AG09309 (cell line): ENCODE measurements around the gene TOLLIP.
"Not testable (repeated sequence)": the region's sequence is repeated elsewhere in the genome, so short reads cannot be mapped to it uniquely, and the experiment has no call there.

Experiments
- DNase-seq: peaks from one replicate; pipeline ENCODE4 v3.0.0-alpha.2; 2010; ENCODE audit warnings: low read depth
- H3K4me3 ChIP-seq: 2 replicates; pipeline ENCODE4 v1.5.1; 2011; ENCODE audit warnings: mild to moderate bottlenecking, low read depth, low read length, moderate library complexity; ENCODE audit not compliant: control insufficient read depth
- TF ChIP-seq, protein P1 (sequence below): IDR thresholded peaks from 2 replicates; pipeline ENCODE4 v1.5.1; 2011; ENCODE audit warnings: mild to moderate bottlenecking, low read depth, low read length, inconsistent platforms; ENCODE audit not compliant: insufficient read depth, control insufficient read depth; ENCODE audit errors: missing control alignments

The TOLLIP gene

GRCh38 chr11:1309498-1310317 is at the start of gene TOLLIP:
Gene TOLLIP (minus strand): TSS chr11:1309632. CDS start chr11:1309498, 134 bp downstream.
- TF ChIP-seq, protein P1, sequence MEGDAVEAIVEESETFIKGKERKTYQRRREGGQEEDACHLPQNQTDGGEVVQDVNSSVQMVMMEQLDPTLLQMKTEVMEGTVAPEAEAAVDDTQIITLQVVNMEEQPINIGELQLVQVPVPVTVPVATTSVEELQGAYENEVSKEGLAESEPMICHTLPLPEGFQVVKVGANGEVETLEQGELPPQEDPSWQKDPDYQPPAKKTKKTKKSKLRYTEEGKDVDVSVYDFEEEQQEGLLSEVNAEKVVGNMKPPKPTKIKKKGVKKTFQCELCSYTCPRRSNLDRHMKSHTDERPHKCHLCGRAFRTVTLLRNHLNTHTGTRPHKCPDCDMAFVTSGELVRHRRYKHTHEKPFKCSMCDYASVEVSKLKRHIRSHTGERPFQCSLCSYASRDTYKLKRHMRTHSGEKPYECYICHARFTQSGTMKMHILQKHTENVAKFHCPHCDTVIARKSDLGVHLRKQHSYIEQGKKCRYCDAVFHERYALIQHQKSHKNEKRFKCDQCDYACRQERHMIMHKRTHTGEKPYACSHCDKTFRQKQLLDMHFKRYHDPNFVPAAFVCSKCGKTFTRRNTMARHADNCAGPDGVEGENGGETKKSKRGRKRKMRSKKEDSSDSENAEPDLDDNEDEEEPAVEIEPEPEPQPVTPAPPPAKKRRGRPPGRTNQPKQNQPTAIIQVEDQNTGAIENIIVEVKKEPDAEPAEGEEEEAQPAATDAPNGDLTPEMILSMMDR, result no peak
- peak within 1 kb of the TSS; percentile 72 for H3K4me3 ChIP-seq
- DNase-seq, result peak; percentile 42

- DNase-seq, H3K4me3 ChIP-seq: not testable (repeated sequence)
Measured at GRCh38 chr11:1358931-1359330, 49.5 kb upstream of the TOLLIP start.

- no peak for DNase-seq
- TF ChIP-seq, protein P1, result no peak
- no peak overlapping the region for H3K4me3 ChIP-seq
Measured at GRCh38 chr11:1358286-1358685, 48.9 kb upstream of the TOLLIP start.

DNA sequence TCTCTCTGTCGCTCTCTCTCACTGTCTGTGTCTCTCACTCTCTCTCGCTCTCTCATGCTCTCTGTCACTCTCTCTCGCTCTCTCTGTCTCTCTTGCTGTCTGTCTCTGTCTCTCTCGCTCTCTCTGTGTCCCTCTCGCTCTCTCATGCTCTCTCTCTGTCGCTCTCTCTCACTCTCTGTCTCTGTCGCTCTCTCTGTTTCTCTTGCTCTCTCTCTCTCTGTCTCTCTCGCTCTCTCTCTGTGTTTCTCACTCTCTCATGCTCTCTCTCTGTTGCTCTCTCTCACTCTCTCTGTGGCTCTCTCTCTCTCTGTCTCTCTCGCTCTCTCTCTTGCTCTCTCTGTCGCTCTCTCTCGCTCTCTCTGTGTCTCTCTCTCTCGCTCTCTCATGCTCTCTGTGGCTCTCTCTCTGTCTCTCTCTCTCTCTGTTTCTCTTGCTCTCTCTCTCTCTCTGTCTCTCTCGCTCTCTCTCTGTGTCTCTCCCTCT is 47.1 kb upstream of the TOLLIP start:
- no peak for DNase-seq
- H3K4me3 ChIP-seq, result no peak overlapping the region
- TF ChIP-seq, protein P1, result no peak

DNA sequence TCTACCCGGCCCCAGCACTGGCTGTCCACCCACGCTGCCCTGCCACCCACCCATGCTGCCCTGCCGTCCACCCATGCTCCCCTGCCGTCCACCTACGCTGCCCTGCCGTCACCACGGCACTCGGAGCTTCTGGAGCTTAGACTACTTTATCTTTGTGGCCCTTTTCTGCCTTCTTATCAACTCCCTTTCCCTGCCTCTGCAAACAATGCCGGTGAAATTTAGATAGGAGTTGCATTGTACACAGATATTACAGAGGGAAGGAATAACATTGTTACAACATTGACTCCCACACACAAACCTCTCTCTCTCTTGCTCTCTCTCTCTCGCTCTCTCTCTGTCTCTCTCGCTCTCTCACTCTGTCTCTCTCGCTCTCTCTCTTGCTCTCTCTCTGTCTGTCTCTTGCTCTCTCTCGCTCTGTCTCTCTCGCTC is 46.6 kb upstream of the TOLLIP start:
- no peak for DNase-seq
- TF ChIP-seq, protein P1, result no peak
- H3K4me3 ChIP-seq, result no peak overlapping the region

GRCh38 chr11:1354125-1354938 is 44.9 kb upstream of the TOLLIP start:
- DNase-seq, result no peak
- TF ChIP-seq, protein P1, result no peak
- no peak overlapping the region for H3K4me3 ChIP-seq
